SK-N-DZ (cell line): Measurements from ENCODE around the gene ITGB2.
A peak's percentile ranks its signal among the peaks of the same experiment; 100 is the strongest.

ENCODE experiments used
- DNase-seq: peaks from one replicate; pipeline ENCODE4 v3.0.0-alpha.2; 2015; ENCODE audit warnings: low spot score

ITGB2 gene

DNA sequence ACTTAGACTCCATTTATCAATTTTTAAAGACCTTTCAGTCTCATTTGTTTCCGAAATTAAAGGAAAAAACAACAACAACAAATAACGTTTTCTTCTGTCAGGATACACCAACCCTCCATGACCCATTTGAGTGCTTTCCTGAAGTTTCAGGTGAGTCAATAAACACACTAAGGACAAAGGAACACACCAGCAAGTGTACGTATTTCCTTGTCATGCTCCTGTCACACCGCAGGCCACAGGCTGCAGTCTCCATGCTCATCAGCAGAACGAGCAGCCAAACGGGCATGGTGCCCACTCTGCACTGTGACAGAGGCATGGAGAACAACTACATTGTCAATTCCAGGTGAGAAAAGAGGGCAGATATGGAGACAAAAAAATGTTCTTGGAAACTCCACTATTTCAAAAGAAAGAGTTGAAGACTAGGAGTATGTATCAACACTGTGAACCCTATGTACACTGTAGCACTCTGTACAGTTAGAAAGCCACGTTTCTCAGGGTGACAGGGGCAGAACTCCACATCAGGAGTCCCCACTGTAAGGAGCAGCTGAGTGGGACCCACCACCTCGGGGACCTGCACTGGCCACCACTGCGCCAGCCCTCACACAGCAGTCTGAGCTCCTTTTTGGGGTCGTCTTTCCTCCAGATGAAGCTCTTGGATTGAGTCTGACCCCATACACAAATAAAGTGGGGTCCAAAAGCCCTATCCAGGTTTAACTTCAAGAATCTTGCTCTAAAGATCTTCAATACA lies 49.8 kb downstream of the ITGB2 start:
- no peak for DNase-seq

DNA sequence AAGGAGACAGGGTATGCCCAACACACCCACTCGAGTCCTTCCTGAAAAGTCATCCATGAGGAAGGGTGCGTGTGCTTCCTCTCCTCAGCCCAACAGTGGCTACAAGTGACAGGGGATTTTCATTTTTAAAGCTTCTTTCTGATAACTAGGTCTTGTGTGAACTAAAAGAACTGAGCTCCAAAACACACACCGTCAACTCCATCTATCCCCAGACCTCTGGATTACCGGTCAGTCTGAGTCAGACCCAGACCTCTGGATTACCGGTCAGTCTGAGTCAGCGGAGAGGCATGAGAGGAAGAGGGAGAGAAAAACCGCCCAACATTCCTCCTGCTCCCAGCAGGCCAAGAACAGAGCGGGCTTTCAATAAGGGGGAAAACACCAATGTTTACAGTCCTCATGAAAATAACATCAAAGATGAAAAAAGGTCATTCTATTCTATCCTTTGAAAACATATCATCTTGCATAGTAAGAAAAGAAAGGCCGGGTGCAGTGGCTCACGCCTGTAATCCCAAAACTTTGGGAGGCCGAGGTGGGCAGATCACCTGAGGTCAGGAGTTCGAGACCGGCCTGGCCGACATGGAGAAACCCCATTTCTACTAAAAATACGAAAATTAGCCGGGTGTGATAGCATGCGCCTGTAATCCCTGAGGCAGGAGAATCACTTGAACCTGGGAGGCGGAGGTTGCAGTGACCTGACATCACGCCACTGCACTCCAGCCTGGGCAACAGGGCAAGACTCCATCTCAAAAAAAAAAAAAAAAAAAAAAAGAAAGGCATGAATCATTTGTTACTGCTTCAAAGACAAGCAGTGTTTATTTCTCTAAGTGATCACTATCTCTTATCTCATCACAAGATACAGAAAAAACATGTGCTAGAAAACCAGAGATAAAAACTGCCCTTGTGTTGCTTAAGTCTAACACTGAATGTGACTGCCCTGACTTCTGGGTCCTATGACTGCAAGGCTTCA lies 50.6 kb downstream of the ITGB2 start:
- no peak for DNase-seq

DNA sequence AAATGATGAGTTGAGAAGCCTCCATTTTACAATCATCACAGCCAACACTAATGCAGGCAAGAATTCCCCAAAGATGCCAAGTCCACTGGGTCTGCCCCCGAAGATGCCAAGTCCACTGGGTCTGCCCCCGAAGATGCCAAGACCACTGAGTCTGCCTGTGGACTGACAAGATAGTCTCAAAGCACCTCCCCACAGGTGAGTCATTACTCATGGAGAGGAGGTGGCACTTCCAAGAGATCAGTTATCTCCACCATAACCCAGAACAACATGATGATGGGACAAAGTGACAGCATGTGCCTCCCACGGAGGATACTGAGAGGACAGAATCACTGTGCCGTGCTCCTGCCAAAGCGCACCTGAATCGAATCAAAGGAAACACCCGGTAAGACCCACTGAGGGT lies 52.0 kb downstream of the ITGB2 start:
- DNase-seq: no peak

DNA sequence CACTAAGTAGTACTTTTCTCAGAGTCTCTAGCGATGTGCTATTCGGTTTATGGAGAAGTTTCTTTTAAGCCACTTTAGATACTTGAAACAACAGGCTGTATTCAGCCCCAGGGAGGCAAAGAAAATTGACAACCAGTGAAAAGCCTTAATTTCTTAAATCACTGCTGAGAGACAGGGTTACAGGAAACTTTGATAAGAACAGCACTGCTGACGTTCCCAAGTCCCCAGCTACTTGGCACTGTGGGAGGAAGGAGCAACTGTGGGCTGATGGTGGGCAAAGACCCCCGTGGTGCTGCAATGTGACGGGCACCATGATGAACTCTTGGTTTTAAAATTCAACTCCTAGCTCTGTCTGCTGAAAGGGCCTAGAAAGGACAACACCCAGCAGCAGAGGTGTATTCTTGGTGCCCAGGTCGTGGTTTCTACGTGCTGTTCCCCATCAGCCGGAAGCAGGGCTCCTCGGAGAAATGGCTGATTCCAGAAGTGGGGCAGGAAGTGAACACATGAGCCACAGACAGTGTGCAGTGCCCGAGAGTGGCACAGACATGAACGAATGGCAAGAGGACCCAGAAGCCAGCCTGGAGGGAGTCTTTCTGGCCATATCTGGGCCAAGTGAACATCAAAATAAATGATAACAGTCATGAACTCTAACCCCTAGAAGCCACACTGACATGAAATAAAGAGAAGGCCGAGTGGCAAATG lies 52.5 kb downstream of the ITGB2 start:
- no peak for DNase-seq

DNA sequence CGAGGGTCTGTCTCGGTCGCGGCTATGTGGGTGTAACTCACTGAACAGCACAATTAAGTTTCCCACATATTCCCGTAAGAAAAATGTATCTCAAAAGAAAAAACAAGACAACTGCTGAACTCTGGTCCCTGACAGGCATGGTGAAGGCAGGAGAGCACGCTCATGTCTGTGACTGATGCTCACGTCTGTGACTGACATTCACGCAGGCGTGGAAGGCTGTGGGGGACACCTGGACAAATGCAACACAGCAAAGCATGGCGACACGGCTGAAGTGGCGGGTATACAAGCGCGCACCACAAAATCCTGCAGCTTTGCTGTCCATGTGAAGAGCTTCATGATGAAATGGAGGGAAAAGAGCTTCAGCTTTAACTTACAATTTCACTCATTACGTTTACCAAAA lies 53.2 kb downstream of the ITGB2 start:
- DNase-seq: no peak

DNA sequence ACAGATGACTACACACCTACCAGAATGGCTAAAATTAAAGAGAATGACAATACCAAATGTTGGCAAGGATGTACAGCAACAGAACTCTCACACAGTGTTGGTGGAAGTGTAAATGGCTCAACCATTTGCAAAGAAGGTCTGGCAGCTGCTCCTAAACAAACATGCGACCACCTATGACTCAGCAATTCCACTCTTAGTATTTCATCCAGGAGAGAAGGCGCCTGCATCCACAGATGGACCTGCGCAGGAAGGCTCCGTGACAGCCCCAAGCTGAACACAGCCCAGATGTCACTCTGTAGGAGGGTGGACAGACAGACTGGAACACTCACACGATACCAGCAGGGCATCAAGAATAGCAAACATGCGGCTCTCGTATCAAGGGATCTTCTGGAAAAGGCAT lies 53.9 kb downstream of the ITGB2 start:
- peak; percentile 47 for DNase-seq

DNA sequence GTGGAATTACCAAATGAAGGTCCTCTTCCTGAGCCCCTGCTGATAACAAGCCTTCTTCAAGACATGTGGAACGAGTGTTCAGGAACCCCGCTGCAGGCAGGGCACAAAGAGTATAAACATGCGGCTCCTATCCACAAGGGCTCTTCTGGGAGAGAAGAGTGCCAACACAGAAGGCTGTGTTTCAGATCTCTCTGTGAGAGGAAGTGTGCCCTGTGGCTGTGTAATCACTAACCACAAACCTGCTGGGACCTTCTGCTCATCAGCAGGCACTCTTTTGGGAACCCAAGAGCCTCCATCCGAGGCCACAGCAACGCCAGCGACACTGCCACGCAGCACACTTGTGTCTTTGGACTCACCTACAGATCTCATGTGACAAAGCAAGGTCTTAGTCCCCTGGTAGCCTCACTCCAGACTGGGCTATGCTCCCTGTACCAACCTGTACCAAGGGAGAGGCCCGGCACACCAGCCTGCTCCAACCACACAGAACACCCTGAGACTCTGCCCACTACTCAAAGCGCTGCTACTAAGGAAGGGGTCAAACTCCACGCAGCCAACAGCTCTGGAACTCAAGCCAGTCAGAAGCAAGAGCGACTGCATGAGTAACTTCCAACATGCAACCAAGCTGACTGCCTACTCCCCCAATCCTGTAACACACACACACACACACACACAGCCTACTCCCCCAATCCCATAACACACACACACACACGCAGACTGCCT lies 55.0 kb downstream of the ITGB2 start:
- no peak for DNase-seq

DNA sequence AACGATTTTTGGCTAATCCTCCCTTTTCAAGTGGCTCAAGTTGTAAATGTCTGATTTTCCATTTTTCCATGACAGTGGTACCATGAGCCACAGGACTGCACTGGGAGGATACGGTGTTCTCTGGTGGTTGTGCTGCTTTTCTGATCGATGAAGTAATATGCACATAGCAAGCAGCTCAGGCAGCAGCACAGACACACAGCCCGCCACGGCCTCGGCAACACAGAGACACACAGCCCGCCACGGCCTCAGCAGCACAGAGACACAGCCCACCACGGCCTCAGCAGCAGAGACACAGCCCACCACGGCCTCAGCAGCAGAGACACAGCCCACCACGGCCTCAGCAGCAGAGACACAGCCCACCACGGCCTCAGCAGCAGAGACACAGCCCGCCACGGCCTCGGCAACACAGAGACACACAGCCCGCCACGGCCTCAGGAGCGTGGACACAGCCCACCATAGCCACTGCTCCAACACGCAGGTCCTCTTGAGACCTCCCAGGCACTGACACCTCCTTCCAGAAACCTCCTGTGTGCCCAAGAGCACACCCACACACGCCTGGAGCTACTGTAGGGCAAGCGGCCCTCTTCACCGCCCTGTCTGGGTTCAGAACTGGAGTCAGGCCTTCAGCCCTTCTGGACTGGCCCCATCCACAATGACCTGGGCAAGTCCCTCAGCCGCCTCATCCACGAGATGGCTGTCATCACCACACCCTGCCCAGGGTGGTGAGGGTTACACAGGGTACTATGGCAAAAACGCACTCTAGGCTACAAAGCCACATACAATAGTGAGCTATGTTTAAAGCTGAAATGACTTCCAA lies 57.6 kb downstream of the ITGB2 start:
- DNase-seq: no peak

DNA sequence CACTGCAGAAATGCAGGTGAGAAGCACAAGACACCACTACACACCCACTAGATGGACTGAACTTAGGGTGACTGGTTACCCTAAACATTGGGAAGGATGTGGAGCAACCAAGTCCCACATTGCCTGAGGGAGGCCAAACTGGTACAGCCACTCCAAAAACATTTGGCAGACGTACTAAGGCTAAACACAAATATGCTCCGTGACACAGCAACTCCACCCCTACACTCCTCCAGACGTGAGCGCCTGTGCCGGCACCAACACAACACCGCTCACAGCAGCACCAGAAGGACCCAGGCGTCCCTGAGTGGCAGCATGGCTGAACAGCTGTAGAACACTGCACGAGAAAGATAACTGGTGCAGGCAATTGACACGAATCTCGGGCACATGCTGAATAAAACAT lies 61.9 kb downstream of the ITGB2 start:
- DNase-seq: no peak

DNA sequence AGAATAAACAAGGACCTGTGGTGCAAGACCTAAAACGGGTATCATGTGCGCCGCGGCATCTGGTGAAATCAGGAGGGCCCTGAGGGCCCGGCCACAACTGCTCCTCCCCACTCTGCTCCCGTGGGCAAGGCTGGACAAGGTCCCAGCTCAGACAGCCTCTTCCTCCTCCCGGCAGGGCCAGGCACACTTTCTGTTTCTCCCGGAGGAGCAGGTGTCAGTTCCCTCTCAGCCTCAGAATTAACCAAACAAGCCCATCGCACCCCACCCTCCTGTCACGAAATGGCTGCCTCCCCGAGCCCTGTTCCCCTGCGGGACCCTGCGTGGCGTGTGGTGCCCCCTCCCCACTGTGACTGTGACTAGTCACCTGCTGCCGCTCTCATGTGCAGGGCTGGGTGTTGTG lies 62.4 kb downstream of the ITGB2 start:
- DNase-seq: no peak

DNA sequence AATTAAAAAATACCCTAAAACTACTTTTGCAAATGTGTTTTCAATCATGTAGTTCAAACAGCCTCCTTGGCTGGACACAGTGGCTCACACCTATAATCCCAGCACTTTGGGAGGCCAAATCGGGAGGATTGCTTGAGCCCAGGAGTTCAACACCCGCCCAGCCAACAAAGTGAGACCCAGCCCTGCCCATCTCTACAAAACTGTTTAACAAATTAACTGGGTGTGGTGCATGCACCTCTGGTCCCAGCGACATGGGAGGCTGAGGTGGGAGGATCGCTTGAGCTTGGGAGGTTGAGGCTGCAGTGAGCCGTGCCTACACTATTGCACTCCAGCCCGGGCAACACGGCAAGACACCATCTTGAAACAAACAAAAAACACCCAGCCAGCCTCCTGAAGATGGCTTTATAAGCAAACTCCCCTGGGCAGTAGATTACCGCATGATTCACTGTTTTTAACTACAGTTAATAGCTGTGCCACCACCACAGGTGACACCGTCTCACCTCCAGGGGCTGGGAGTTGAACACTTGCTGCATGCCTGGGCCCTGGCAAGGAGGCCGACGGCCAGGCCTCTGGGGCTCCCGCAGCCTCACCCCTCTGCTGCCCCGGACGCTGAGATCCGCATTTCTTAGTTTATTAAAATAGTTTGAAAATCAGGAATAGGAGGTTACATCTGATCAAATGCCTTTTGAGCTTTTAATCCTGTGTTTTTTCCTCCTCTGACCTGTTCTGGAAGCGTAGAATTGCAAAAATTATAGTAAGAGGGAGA lies 63.4 kb downstream of the ITGB2 start:
- no peak for DNase-seq

DNA sequence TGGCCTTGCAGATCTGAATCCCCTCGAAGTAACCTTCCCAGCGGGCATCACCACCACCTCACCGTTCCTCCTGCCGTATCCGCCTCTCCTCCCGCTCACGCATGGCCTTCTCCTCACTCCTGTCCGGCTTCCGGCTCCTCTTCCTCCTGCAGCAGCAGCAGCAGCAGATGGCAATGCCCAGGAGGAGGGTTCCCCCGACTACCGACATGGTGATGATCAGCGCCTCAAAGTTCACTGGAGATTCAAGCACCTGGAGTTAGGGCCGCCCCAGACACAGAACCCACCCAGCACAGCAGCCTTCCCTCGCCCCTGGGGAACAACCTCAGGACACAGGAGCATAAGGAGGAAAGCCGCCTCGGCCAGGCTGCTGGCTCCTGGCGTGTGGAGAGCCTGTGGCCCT lies 64.6 kb downstream of the ITGB2 start:
- DNase-seq: no peak

DNA sequence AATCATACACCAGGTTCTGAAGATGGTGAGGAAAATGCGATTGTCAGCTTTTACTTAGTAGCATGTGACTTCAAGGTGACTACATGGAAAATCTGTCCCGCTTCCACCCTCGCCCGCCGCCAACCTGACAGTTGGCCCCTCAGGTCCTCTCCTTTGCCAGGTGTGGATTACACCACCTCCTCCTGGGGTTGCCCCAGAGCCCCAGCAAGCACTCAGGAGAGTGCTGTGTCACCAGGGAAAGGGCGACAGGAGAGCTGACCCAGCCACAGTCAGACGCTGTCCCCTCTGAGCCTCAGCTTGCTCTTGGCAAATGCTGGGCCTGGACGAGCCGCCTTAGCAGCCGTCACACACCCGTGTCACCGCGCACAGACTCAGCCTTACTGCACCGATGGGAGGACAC lies 65.1 kb downstream of the ITGB2 start:
- no peak for DNase-seq

DNA sequence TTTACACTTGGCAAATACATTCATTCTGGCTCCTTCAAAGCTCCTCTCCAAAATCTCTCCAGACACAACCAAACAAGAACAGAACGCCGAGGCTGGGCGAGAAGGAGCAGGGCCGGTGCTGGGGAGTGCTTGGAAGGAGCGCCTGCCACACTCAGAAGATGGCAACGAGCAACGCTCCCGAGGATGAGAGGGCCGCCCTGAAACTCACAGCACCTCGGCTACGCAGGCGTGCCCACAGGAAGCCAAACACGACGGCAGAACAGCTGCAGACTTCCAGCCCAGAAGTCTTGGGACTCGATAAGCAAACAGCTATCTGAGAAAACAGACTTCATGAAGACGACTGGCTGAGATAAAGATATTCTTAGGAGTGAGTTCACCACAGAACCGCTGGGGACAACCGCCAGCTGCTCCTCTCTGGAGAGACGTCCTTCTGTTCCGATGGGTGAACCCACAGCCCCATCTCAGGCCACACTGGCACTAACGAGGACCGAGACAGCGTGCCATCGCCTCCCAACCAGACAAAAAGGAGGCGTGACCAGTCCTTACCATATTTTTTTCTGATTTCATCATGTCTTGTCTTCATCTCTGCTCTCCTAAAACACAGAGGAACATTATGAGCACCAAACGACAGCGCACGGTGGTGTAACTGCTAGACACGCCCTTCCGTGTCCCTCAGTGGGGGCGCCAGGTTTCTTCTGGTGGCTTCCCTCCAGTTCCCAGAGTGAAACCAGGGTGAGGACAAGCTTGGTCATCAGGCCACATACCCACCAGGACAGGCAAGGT lies 65.8 kb downstream of the ITGB2 start:
- no peak for DNase-seq

DNA sequence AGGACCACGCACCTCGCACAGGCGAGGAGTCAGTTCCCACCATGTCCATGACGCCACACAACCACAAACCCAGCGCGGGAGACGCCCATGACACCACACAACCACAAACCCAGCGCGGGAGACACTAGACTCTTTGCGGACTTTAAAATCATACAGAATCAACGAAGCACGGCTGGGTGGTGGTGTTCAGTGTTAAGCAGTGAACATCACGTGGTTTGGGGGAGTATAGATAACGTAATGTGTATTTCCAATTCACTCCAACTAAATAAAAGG lies 66.4 kb downstream of the ITGB2 start:
- no peak for DNase-seq

DNA sequence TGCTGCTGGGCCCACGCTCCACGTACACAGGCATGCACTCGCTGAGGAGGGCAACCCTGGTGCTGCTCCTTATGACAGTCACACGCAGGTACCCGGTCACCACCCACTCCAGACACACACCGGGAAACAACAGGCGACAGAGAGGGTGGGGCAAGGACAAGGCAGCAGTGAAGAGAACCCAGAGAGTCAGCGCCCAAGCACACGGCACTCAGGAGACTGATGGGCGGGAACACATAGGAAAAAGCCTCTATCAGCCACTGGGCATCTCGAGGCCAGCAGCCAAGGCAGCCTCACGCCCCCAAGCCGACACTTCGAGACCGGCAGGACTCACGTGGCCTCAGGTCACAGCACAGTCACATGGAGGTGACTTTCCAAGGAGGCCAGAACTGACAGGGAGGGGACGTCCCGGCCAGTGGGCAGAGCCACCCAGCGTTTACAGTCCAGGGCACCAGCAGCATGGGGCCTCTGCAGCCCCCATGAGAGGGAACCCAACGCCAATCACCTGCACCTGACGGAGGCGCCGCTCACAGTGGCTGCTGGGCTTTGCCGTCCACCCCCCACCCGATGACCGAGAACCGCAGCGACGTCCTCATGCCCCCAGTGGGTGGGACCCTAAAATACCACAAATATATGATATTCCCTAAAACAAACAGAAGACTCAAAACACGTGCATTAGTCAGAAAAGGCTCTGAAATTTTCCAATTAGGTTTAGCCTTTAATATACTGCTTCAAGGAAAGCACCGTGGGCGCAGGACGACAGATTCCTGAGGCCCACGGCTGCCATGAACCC lies 66.9 kb downstream of the ITGB2 start:
- DNase-seq: no peak

DNA sequence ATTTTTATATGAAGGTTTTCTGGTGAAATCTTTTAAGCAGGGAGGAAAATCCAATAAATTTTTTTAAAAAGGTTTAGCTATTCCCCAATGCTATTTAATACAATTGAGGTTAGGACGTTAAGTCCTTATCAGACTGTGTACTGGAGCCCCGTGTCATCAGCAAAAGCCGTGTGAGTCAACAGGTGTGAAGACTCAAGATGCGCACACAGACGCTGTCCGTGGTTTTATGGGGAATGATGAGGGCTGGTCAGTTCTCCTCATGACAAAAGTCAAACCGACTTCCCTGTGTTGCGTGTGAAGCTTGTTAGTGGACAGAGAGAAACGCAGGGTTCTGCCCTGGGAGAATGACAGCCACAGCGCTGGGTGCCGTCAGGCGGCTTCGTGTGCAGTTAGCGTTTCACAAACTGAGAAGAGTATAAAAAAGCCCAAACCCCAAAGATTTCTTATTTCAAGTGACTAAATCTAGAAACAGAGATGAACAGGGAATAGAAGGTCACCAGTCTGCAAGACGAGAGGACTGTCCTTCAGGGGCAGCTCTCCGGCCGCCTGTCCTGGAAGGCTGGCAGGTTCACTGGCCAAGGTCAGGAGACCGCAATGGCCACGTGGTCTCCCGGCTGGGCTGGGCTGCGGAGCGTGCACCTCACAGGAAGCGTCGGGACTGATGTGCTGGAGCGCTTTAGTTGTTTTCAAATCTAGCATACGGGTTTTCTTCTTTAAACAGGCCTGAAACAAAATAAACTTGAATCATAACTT lies 69.6 kb downstream of the ITGB2 start:
- DNase-seq: no peak
